ENCODE measurements around the gene LRRC75A.

DNA sequence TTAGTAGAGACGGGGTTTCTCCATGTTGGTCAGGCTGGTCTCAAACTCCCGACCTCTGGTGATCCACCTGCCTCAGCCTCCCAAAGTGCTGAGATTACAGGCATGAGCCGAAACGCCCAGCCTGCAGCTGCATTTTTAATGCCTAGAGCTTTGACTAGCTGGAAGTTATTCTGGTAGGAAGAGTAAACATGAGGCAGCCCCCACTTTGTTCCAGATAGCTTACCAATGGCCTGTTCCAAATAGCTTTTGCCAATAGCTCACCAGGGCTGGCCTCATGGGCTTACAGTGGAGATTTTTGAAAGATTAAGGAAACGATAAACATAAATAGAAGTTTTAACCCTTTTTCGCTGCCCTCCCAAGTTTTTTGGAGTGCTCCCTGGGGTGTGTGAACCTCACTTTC, 66.8 kb downstream of the LRRC75A start:
- TF ChIP-seq, protein P1, sequence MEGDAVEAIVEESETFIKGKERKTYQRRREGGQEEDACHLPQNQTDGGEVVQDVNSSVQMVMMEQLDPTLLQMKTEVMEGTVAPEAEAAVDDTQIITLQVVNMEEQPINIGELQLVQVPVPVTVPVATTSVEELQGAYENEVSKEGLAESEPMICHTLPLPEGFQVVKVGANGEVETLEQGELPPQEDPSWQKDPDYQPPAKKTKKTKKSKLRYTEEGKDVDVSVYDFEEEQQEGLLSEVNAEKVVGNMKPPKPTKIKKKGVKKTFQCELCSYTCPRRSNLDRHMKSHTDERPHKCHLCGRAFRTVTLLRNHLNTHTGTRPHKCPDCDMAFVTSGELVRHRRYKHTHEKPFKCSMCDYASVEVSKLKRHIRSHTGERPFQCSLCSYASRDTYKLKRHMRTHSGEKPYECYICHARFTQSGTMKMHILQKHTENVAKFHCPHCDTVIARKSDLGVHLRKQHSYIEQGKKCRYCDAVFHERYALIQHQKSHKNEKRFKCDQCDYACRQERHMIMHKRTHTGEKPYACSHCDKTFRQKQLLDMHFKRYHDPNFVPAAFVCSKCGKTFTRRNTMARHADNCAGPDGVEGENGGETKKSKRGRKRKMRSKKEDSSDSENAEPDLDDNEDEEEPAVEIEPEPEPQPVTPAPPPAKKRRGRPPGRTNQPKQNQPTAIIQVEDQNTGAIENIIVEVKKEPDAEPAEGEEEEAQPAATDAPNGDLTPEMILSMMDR (conservative IDR thresholded peaks at IDR 0.05 in 1 of 2, IDR thresholded peaks at IDR 0.05 in 1 of 2; ENCODE audit: extremely low read depth in 1 of 2, insufficient read depth in 1 of 2, low read depth in 1 of 2, low read length in 2 of 2): no peak
- TF ChIP-seq EZH2 (IDR thresholded peaks at IDR 0.05; ENCODE audit: borderline replicate concordance, low read length): no peak

Measured in mammary epithelial cell (primary cell).